HG02763 (cell line): ENCODE measurements around the gene ASPSCR1.

Experiments
- ATAC-seq: cut with Tn5 transposase; IDR thresholded peaks from one replicate; pipeline ENCODE4 v1.9.1; 2021; ENCODE audit warnings: mild to moderate bottlenecking, moderate library complexity; ENCODE audit not compliant: unreplicated experiment

Gene ASPSCR1

GRCh38 chr17:81960130-81960958 is 17.1 kb upstream of the ASPSCR1 start:
- ATAC-seq: no peak

- no peak for ATAC-seq
These were observed 16.3 kb upstream of the ASPSCR1 start, which contains the start of gene NOTUM for GRCh38 chr17:81961087-81961511. NOTUM (minus strand) TSS chr17:81961187; CDS start chr17:81960909, 278 bp downstream.

GRCh38 chr17:81961521-81962498 is 15.6 kb upstream of the ASPSCR1 start:
- no peak for ATAC-seq

- ATAC-seq: no peak
These were observed 14.7 kb upstream of the ASPSCR1 start for GRCh38 chr17:81962499-81963441.

GRCh38 chr17:81964081-81964849 is 13.2 kb upstream of the ASPSCR1 start:
- ATAC-seq: no peak

GRCh38 chr17:81966343-81967243 is 10.8 kb upstream of the ASPSCR1 start:
- no peak for ATAC-seq

- ATAC-seq: no peak
These were observed 10.2 kb upstream of the ASPSCR1 start for GRCh38 chr17:81967244-81967532.

GRCh38 chr17:81967533-81968395 is 9.7 kb upstream of the ASPSCR1 start:
- ATAC-seq: no peak

GRCh38 chr17:81968396-81968745 is 9.1 kb upstream of the ASPSCR1 start:
- no peak for ATAC-seq

GRCh38 chr17:81968850-81969812 is 8.3 kb upstream of the ASPSCR1 start:
- ATAC-seq: no peak

GRCh38 chr17:81973432-81973831 is 4.0 kb upstream of the ASPSCR1 start:
- ATAC-seq: no peak

GRCh38 chr17:81976332-81977210 is 858 bp upstream of the ASPSCR1 start:
- ATAC-seq: no peak

- ATAC-seq: no peak
These were observed 1.3 kb downstream of the ASPSCR1 start for GRCh38 chr17:81978524-81979298.

- no peak for ATAC-seq
These were observed 2.7 kb downstream of the ASPSCR1 start for GRCh38 chr17:81980122-81980521.

GRCh38 chr17:81980707-81981343 is 3.4 kb downstream of the ASPSCR1 start:
- no peak for ATAC-seq
